Right cardiac atrium (tissue), 5 donors: ENCODE measurements around the gene FER1L5. TPM values are rescaled to one million over a fixed set of nuclear protein-coding genes. Genes with fewer than 3 reads are reported as not detected.
"Not testable (repeated sequence)": the region's sequence is repeated elsewhere in the genome, so short reads cannot be mapped to it uniquely, and the experiment has no call there.

Experiments
- ATAC-seq, 2 donors: fragments of 200-7000 bp; cut with Tn5 transposase; one replicate each; pipeline versions ENCODE4 v1.8.0 to v1.9.1; 2020; ENCODE audit warnings: moderate library complexity in 2 of 2, mild to moderate bottlenecking in 1 of 2
- DNase-seq, 3 donors: peaks; one replicate each; pipeline ENCODE4 v3.0.0-alpha.2; 2020
- H3K27ac ChIP-seq: one replicate; pipeline ENCODE4 v1.5.1; 2013; ENCODE audit warnings: mild to moderate bottlenecking, low read length, control low read depth, moderate library complexity
- H3K27me3 ChIP-seq: one replicate; pipeline ENCODE4 v1.6.1; 2013; ENCODE audit not compliant: control insufficient read depth, insufficient read depth
- H3K4me1 ChIP-seq: one replicate; pipeline ENCODE4 v1.6.1; 2013; ENCODE audit warnings: low read length; ENCODE audit not compliant: control insufficient read depth, insufficient read depth
- H3K4me3 ChIP-seq: one replicate; pipeline ENCODE4 v1.5.1; 2013; ENCODE audit warnings: low read length, control low read depth
- H3K9me3 ChIP-seq: one replicate; pipeline ENCODE4 v1.6.1; 2013; ENCODE audit warnings: low read length; ENCODE audit not compliant: control insufficient read depth
- WGBS: extraction: QIAGEN DNeasy Blood & Tissue Kit; methylation state at CpG from one replicate; pipeline ENCODE4 v1.1.7; 2013; 5-methylcytosine and 5-hydroxymethylcytosine counted together
- intact Hi-C, 4 donors: fragments of 100-400 bp; cut with DNase I; formaldehyde crosslinking; loops; one replicate each; pipeline versions ENCODE4 v1.11.0 to v1.14.0; 2022 to 2023
- polyA plus RNA-seq: library from polyadenylated mRNA; stranded (reverse); fragments of 200-250 nt; gene quantifications from one replicate; pipeline ENCODE4 v1.2.3, GENCODE V29; 2013
- total RNA-seq, 4 donors: library from RNA; stranded (reverse); fragmentation: NEBNext Ultra II Directional; extraction: Animal tissue kit (Norgen Biotek cat#: 25700); gene quantifications; one replicate each; pipeline ENCODE4 v1.2.1, GENCODE V29; 2021
- donor health status: healthy with polysubstance abuse.
- donor health status: DM: no; HTN: yes; CAD: no.
- donor health status: DM: no; HTN: no; CAD: no.
- donor health status: DM: no; HTN: yes; CAD: no; lungs with severe emphysema.
- donor health status: DM: yes; HTN: yes; CAD: no.

The FER1L5 gene
- total and polyA plus RNA-seq, 5 donors: 0.05 to 0.17 (median 0.13) TPM; not detected in 1

DNA sequence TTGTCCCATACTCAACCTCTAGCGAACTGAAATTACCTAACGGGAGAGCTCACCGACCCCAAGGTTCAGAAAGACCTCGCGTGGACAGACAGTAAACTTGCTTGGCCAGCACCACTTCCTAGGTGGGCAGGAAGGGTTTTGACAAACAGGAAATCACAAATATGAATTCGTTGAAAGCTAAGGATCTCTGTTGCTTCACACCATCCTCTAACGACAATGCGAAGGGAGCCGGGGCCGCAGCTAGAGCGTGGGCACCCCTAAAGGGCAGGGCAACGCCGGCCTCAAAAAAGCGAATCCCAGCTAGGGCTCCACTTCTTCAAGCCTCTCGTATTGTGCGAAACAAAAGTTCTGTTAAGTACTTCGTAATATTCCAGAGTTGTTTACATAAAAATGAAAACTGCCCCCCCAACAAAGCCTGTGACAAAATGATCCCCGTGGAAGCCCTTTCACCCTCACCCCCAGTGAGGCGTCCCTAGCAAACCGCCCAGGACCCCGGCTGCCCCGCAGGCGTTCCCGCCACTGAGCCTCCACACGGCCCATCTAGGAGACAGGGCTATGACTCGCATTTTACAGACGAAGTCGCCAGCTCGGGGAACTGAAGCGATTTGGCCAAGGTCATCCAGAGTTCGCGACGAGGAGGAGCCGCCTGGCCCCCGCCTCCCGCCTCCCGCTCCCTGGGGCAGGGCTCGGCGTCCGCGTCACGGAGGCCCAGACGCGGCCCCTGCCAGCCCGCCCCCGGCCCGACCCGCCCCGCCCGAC is 5.0 kb upstream of the FER1L5 start:
- Histone ChIP-seq H3K27me3 (no peaks in the 10 kb centered on the region), H3K27ac (peak overlapping the region; percentile 82), H3K4me3 (peak overlapping the region; percentile 72), H3K4me1 (peaks cover 6% of the 10 kb centered on the region), H3K9me3 (no peaks in the 10 kb centered on the region)
- peak; percentile 94 to 95 for ATAC-seq
- WGBS: under 1% methylated on average over 50 of the region's 50 CpGs
- intact Hi-C loops: loop anchor here in 1 of 4 donors (10.0 kb wide), 1 partner anchor 127 kb away; the partner anchor contains the start of gene CNNM4
- DNase-seq: peak; percentile 93 to 96 (median 96)

DNA sequence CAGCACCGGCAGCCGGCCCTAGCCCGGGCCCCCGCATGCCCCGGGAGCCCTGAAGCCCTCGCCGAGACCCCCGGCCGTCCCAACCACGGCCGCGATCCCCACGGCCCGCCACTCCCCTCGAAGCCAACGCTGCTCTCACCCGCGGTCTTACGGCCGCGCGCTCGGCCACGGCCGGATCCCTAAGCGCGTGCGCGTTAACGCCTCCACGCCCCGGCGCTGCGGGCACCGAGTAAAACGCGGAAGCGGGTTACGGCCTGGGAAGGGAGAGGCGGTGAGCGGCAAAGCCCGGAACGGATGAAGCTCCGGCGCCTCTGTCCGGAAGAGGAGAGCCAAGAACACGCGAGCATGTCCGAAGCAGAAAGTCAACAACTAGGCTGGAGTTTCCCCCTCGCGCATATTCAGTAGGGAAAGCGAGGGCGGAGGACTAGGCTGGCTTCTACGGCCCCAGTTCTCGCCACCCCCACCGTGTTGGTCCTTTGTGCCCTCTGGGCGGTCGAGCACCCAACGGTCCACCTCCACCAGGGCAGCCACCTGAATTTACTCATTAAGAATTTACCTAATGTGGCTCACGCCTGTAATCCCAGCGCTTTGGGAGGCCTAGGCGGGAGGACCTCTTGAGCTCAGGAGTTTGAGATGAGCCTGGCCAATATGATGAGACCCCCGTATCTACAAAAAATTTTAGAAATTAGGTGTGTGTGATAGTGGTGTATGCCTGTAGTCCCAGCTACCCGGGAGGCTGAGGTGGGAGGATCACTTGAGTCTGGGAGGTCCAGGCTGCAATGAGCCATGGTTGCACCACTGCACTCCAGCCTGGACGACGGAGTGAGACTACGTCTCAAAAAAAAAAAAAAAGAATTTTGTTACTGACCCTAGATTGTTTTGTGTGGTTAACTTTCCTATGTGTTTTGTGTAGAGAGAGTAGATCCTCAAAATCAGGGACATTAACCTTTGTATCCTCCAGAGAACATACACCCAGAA is 4.1 kb upstream of the FER1L5 start, which contains the start of gene KANSL3:
Gene KANSL3, minus strand, starts transcription at position 169 of the 978 bp plus-strand sequence. CDS start 1,177 bp downstream, outside the sequence.
- H3K4me1 ChIP-seq: peaks cover 6% of the 10 kb centered on the region
- 7% methylated on average over 67 of the region's 67 CpGs for WGBS
- intact Hi-C loops: loop anchor here in 1 of 4 donors (10.0 kb wide), 1 partner anchor 126 kb away; the partner anchor contains the start of gene CNNM4
- H3K4me3 ChIP-seq: peak within 1 kb of the TSS; percentile 72
- peak within 1 kb of the TSS; percentile 82 for H3K27ac ChIP-seq
- no peaks in the 10 kb centered on the region for H3K27me3 ChIP-seq
- no peaks in the 10 kb centered on the region for H3K9me3 ChIP-seq
- DNase-seq: peak; percentile 90 to 96 (median 95)
- peak; percentile 88 to 90 for ATAC-seq

GRCh38 chr2:96647681-96648080 is 5.1 kb downstream of the FER1L5 start:
- H3K4me3 ChIP-seq: no peak overlapping the region
- 93% methylated on average over 6 of the region's 6 CpGs for WGBS
- no peak overlapping the region for H3K27ac ChIP-seq
- no peak for DNase-seq
- no peaks in the 10 kb centered on the region for H3K27me3 ChIP-seq
- no peaks in the 10 kb centered on the region for H3K9me3 ChIP-seq
- no peaks in the 10 kb centered on the region for H3K4me1 ChIP-seq
- intact Hi-C loops: no loop called here
- no peak for ATAC-seq

DNA sequence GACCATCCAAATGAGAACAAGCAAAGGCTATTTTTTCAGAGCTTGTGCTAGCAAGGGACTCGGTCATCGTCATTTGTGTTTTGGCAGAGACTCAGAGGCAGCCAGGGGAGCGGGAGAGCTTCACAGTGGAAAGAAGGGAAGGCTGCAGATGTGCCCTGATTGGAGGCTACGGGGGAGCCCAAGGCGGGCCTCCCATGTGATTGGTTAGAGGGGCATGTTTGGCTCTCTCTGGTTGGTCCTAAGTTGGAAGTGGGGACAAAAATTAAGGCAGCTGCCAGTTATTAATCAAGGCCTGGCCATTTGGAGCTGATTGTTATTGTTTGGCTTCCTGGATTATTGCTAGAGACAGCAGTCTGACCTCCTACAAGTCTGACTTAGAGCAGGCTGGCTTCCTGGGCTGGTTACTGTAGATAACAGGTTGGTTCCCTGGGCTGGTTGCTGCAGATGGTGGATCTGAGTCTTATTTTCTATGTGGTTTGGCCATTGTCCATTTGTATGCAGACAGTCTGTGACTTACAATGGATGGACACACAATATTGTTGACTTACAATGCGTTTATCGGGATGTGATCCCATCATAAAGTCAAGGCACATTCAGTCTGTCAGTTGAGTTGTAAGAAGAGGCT is 5.9 kb downstream of the FER1L5 start:
- no peaks in the 10 kb centered on the region for H3K4me1 ChIP-seq
- DNase-seq (no peak), ATAC-seq (no peak)

GRCh38 chr2:96649342-96649741 is 6.8 kb downstream of the FER1L5 start:
- 93% methylated on average over 1 of the region's 1 CpG for WGBS
- ATAC-seq (no peak), DNase-seq (no peak)
- H3K27ac ChIP-seq: no peak overlapping the region
- H3K4me1 ChIP-seq: no peaks in the 10 kb centered on the region
- H3K9me3 ChIP-seq: no peaks in the 10 kb centered on the region
- H3K27me3 ChIP-seq: no peaks in the 10 kb centered on the region
- H3K4me3 ChIP-seq: no peak overlapping the region
- intact Hi-C loops: no loop called here

More for the DNA sequence above, 5.9 kb downstream of the FER1L5 start:
- Histone ChIP-seq H3K4me3 (no peak overlapping the region), H3K27me3 (no peaks in the 10 kb centered on the region), H3K9me3 (no peaks in the 10 kb centered on the region), H3K27ac (no peak overlapping the region)
- WGBS: 91% methylated on average over 7 of the region's 7 CpGs
- intact Hi-C loops: no loop called here

- Histone ChIP-seq H3K4me1 (no peaks in the 10 kb centered on the region), H3K27ac (no peak overlapping the region), H3K9me3 (no peaks in the 10 kb centered on the region), H3K4me3 (no peak overlapping the region), H3K27me3 (no peaks in the 10 kb centered on the region)
- DNase-seq (no peak), ATAC-seq (no peak)
- intact Hi-C loops: no loop called here
- 88% methylated on average over 8 of the region's 8 CpGs for WGBS
Observed at GRCh38 chr2:96651793-96652192, 9.2 kb downstream of the FER1L5 start.

GRCh38 chr2:96654791-96655190 is 12.2 kb downstream of the FER1L5 start:
- intact Hi-C loops, H3K4me1 ChIP-seq, ATAC-seq, H3K27ac ChIP-seq, DNase-seq, H3K9me3 ChIP-seq, H3K27me3 ChIP-seq, H3K4me3 ChIP-seq: not testable (repeated sequence)
- 90% methylated on average over 7 of the region's 7 CpGs for WGBS

DNA sequence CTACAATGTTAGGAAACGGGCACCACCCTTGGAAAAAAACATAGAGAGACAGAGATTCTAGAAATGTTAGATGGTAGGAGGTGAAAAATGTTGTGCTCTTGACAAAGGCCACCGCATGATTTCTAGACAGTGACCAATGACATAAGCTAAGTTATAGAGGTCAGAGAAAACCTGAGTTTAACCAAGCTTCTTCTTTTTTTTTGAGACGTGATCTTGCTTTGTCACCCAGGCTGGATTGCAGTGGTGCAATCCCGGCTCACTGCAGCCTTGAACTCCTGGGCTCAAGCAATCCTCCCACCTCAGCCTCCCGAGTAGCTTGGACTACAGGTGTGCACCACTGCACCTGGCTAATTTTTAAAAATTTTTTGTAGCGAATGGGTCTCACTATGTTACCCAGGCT is 13.0 kb downstream of the FER1L5 start:
- intact Hi-C loops: no loop called here
- no peaks in the 10 kb centered on the region for H3K4me1 ChIP-seq
- no peak overlapping the region for H3K4me3 ChIP-seq
- no peak overlapping the region for H3K27ac ChIP-seq
- ATAC-seq: no peak
- no peak for DNase-seq
- WGBS: 84% methylated on average over 6 of the region's 6 CpGs
- no peaks in the 10 kb centered on the region for H3K27me3 ChIP-seq
- no peaks in the 10 kb centered on the region for H3K9me3 ChIP-seq

- Histone ChIP-seq H3K27me3 (no peaks in the 10 kb centered on the region), H3K4me3 (no peak overlapping the region), H3K9me3 (no peaks in the 10 kb centered on the region), H3K4me1 (no peaks in the 10 kb centered on the region), H3K27ac (no peak overlapping the region)
- intact Hi-C loops: no loop called here
- DNase-seq (no peak), ATAC-seq (no peak)
Observed at GRCh38 chr2:96656540-96656939, 14.0 kb downstream of the FER1L5 start.

DNA sequence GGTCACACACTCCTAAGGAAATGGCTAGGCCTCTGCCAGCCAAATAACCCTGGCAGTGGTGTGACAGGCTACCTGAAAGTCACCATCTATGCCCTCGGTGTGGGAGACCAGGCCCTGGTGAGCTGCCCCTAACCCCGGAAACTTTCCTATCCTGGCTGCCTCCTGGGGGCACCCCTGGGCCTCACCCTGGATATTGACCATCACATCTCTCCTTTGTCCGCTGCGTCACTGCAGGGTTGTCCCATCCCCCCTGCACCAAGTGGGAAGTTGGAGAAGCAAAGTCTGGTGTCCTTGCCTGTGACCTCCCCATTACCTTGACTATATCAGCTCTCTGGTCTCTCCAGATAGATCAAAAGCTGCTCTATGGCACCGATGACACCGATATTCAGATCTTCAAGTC is 18.8 kb downstream of the FER1L5 start:
- DNase-seq (no peak), ATAC-seq (no peak)
- H3K9me3 ChIP-seq: no peaks in the 10 kb centered on the region
- no peak overlapping the region for H3K4me3 ChIP-seq
- H3K4me1 ChIP-seq: peaks cover 2% of the 10 kb centered on the region
- intact Hi-C loops: no loop called here
- H3K27ac ChIP-seq: no peak overlapping the region
- whole genome bisulfite sequencing: 95% methylated on average over 6 of the region's 6 CpGs
- H3K27me3 ChIP-seq: no peaks in the 10 kb centered on the region
